Measurements from ENCODE around the gene PHACTR2. TPM values are rescaled to one million over a fixed set of nuclear protein-coding genes. Genes with fewer than 3 reads are reported as not detected.

The PHACTR2 gene
- total and polyA plus RNA-seq, 2 of the 13 experiments (the other 11 are each of a cell fraction or from before 2014, with no cell fraction given): 11.3 to 28.2 TPM

DNA sequence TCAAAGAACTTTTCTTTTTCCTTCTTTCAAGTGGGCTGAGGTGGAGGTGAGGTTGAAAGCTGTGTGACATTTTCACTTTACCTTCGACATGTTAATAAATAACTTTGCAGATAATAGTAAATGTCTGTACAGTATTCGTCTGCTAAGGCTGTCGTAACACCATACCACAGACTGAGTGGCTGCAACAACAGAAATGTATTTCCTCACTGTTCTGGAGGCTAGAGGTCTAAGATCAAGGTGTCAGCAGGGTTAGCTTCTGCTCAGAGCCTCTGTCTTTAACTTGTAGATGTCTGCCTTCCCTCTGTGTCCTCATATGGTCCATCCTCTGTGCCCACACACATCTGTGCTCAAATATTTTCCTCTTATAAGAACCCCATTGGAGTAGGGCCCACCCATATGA is 14.9 kb downstream of the PHACTR2 start (continued):
- TF ChIP-seq, protein P1, sequence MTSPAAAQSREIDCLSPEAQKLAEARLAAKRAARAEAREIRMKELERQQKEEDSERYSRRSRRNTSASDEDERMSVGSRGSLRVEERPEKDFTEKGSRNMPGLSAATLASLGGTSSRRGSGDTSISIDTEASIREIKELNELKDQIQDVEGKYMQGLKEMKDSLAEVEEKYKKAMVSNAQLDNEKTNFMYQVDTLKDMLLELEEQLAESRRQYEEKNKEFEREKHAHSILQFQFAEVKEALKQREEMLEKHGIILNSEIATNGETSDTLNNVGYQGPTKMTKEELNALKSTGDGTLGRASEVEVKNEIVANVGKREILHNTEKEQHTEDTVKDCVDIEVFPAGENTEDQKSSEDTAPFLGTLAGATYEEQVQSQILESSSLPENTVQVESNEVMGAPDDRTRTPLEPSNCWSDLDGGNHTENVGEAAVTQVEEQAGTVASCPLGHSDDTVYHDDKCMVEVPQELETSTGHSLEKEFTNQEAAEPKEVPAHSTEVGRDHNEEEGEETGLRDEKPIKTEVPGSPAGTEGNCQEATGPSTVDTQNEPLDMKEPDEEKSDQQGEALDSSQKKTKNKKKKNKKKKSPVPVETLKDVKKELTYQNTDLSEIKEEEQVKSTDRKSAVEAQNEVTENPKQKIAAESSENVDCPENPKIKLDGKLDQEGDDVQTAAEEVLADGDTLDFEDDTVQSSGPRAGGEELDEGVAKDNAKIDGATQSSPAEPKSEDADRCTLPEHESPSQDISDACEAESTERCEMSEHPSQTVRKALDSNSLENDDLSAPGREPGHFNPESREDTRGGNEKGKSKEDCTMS (CRISPR knock-in tag; conservative IDR thresholded peaks at IDR 0.05): no peak
- TF ChIP-seq MEIS1 (CRISPR knock-in tag; IDR thresholded peaks at IDR 0.05; ENCODE audit: borderline replicate concordance) (peak; percentile 66; the same call in 1 of the 2 replicates), SMAD3 (CRISPR knock-in tag; IDR thresholded peaks at IDR 0.05) (peak; percentile 97), AHR (CRISPR knock-in tag; IDR thresholded peaks at IDR 0.05) (no peak), ZNF781 (CRISPR knock-in tag; IDR thresholded peaks at IDR 0.05; ENCODE audit: borderline replicate concordance, not compliant biosample characterization) (peak; percentile 19), ZNF672 (CRISPR knock-in tag; IDR thresholded peaks at IDR 0.05) (no peak), RERE (CRISPR knock-in tag; IDR thresholded peaks at IDR 0.05; ENCODE audit: low read depth) (peak; percentile 22; the same call in 1 of the 2 replicates), ZNF121 (CRISPR knock-in tag; IDR thresholded peaks at IDR 0.05) (no peak), NCOA2 (CRISPR knock-in tag; IDR thresholded peaks at IDR 0.05) (peak; percentile 90), FOXK1 (CRISPR knock-in tag; IDR thresholded peaks at IDR 0.05; ENCODE audit: borderline replicate concordance, low read depth) (peak; percentile 88; the same call in 1 of the 2 replicates), TIGD3 (CRISPR knock-in tag; IDR thresholded peaks at IDR 0.05; ENCODE audit: borderline replicate concordance) (no peak), SOX6 (IDR thresholded peaks at IDR 0.05) (no peak), SOX6 (CRISPR knock-in tag; IDR thresholded peaks at IDR 0.05) (peak; percentile 97), BCLAF1 (IDR thresholded peaks at IDR 0.05) (no peak), ZNF543 (CRISPR knock-in tag; IDR thresholded peaks at IDR 0.05) (no peak)
- TF ChIP-seq, protein P2, sequence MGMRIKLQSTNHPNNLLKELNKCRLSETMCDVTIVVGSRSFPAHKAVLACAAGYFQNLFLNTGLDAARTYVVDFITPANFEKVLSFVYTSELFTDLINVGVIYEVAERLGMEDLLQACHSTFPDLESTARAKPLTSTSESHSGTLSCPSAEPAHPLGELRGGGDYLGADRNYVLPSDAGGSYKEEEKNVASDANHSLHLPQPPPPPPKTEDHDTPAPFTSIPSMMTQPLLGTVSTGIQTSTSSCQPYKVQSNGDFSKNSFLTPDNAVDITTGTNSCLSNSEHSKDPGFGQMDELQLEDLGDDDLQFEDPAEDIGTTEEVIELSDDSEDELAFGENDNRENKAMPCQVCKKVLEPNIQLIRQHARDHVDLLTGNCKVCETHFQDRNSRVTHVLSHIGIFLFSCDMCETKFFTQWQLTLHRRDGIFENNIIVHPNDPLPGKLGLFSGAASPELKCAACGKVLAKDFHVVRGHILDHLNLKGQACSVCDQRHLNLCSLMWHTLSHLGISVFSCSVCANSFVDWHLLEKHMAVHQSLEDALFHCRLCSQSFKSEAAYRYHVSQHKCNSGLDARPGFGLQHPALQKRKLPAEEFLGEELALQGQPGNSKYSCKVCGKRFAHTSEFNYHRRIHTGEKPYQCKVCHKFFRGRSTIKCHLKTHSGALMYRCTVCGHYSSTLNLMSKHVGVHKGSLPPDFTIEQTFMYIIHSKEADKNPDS (CRISPR knock-in tag; IDR thresholded peaks at IDR 0.05): no peak

Measured in HepG2 (cell line).